ENCODE results near the gene ITGA2B. TPM values are rescaled to one million over a fixed set of nuclear protein-coding genes. Genes with fewer than 3 reads are reported as not detected.

Gene ITGA2B
- total and polyA plus RNA-seq, 10 of the 15 experiments (the other 5 are each of a cell fraction or from before 2014, with no cell fraction given), result 0.04 to 0.51 (median 0.21) TPM; not detected in 1

DNA sequence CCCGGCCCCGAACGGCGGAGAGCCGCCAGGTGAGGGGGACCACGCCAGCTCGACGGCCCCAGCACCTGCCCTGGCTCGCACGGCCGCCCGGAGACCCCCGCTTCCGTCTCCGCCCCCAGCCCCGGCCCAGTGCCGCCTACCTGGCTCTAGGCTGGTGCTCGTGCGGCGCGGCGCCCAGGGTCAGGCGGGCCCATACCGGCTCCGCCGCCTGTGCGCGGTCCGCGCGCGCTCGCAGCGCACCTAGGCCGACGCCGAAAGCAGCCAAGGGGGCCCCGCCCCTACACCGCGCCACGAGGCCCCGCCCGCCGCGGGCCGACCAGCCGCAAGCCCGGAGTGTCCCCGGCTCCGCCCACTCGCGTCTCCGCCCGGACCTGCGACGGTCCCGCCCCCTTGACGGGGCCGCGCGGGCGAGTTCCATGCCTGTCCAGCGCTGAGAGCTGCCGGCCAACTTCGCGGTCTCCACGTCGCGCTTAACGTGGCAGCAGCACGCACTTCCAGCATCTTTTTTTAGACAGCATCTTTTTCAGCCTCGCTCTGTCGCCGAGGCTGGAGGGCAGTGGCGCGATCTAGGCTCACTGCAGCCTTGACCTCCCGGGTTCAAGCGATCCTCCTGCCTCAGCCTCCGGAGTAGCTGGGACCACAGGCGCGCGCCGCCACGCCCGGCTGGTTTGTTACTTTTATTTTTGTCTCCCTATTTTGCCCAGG lies 64.7 kb downstream of the ITGA2B start, which contains the start of gene SLC25A39 (continued):
- TF ChIP-seq, protein P1, sequence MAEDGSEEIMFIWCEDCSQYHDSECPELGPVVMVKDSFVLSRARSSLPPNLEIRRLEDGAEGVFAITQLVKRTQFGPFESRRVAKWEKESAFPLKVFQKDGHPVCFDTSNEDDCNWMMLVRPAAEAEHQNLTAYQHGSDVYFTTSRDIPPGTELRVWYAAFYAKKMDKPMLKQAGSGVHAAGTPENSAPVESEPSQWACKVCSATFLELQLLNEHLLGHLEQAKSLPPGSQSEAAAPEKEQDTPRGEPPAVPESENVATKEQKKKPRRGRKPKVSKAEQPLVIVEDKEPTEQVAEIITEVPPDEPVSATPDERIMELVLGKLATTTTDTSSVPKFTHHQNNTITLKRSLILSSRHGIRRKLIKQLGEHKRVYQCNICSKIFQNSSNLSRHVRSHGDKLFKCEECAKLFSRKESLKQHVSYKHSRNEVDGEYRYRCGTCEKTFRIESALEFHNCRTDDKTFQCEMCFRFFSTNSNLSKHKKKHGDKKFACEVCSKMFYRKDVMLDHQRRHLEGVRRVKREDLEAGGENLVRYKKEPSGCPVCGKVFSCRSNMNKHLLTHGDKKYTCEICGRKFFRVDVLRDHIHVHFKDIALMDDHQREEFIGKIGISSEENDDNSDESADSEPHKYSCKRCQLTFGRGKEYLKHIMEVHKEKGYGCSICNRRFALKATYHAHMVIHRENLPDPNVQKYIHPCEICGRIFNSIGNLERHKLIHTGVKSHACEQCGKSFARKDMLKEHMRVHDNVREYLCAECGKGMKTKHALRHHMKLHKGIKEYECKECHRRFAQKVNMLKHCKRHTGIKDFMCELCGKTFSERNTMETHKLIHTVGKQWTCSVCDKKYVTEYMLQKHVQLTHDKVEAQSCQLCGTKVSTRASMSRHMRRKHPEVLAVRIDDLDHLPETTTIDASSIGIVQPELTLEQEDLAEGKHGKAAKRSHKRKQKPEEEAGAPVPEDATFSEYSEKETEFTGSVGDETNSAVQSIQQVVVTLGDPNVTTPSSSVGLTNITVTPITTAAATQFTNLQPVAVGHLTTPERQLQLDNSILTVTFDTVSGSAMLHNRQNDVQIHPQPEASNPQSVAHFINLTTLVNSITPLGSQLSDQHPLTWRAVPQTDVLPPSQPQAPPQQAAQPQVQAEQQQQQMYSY (CRISPR knock-in tag; IDR thresholded peaks at IDR 0.05), result no peak
- TF ChIP-seq TCF7 (IDR thresholded peaks at IDR 0.05; ENCODE audit: borderline replicate concordance) (no peak), YY1 (IDR thresholded peaks at IDR 0.05; ENCODE audit: low read depth, low read length) (peak; percentile 71; the same call in 1 of the 2 replicates), ZNF217 (IDR thresholded peaks at IDR 0.05) (peak; percentile 92), HDAC6 (IDR thresholded peaks at IDR 0.05; ENCODE audit: unreplicated experiment) (peak; percentile 10), ZNF622 (IDR thresholded peaks at IDR 0.05) (no peak), MEF2B (IDR thresholded peaks at IDR 0.05; ENCODE audit: partially characterized antibody, poor library complexity, severe bottlenecking) (no peak), PML (IDR thresholded peaks at IDR 0.05; ENCODE audit: low read length) (no peak), GATAD2B (conservative IDR thresholded peaks at IDR 0.05; ENCODE audit: low read depth) (peak; percentile 67; the same call in 1 of the 2 replicates), POLR2AphosphoS5 (IDR thresholded peaks at IDR 0.05; ENCODE audit: low read length) (peak; percentile 41; the same call in 1 of the 2 replicates), EGR1 (IDR thresholded peaks at IDR 0.05; ENCODE audit: borderline replicate concordance in 1 of 2, low read depth in 2 of 2, low read length in 2 of 2) (peak in 1 of 2 experiments; percentile 71; a peak in 2 of 3 replicates), CHD4 (IDR thresholded peaks at IDR 0.05) (0 out of 2 replicates have a peak, but pooled peaks have one; percentile 80), NBN (IDR thresholded peaks at IDR 0.05) (peak; percentile 61), RELA (IDR thresholded peaks at IDR 0.05; ENCODE audit: borderline replicate concordance, partially characterized antibody) (peak; percentile 74), MTA3 (IDR thresholded peaks at IDR 0.05; ENCODE audit: borderline replicate concordance, low read length) (no peak), MTA2 (IDR thresholded peaks at IDR 0.05; ENCODE audit: low read depth) (no peak)
- TF ChIP-seq, protein P2, sequence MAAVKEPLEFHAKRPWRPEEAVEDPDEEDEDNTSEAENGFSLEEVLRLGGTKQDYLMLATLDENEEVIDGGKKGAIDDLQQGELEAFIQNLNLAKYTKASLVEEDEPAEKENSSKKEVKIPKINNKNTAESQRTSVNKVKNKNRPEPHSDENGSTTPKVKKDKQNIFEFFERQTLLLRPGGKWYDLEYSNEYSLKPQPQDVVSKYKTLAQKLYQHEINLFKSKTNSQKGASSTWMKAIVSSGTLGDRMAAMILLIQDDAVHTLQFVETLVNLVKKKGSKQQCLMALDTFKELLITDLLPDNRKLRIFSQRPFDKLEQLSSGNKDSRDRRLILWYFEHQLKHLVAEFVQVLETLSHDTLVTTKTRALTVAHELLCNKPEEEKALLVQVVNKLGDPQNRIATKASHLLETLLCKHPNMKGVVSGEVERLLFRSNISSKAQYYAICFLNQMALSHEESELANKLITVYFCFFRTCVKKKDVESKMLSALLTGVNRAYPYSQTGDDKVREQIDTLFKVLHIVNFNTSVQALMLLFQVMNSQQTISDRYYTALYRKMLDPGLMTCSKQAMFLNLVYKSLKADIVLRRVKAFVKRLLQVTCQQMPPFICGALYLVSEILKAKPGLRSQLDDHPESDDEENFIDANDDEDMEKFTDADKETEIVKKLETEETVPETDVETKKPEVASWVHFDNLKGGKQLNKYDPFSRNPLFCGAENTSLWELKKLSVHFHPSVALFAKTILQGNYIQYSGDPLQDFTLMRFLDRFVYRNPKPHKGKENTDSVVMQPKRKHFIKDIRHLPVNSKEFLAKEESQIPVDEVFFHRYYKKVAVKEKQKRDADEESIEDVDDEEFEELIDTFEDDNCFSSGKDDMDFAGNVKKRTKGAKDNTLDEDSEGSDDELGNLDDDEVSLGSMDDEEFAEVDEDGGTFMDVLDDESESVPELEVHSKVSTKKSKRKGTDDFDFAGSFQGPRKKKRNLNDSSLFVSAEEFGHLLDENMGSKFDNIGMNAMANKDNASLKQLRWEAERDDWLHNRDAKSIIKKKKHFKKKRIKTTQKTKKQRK (IDR thresholded peaks at IDR 0.05; ENCODE audit: low read depth, low read length), result no peak
- TF ChIP-seq, protein P3, sequence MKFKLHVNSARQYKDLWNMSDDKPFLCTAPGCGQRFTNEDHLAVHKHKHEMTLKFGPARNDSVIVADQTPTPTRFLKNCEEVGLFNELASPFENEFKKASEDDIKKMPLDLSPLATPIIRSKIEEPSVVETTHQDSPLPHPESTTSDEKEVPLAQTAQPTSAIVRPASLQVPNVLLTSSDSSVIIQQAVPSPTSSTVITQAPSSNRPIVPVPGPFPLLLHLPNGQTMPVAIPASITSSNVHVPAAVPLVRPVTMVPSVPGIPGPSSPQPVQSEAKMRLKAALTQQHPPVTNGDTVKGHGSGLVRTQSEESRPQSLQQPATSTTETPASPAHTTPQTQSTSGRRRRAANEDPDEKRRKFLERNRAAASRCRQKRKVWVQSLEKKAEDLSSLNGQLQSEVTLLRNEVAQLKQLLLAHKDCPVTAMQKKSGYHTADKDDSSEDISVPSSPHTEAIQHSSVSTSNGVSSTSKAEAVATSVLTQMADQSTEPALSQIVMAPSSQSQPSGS (IDR thresholded peaks at IDR 0.05; ENCODE audit: low read length), result no peak

Measured in GM12878 (cell line).